Prostate gland (tissue), 2 donors: ENCODE data around the gene SPRYD3. TPM values are rescaled to one million over a fixed set of nuclear protein-coding genes. Genes with fewer than 3 reads are reported as not detected.

Source experiments
- DNase-seq: peaks from one replicate; pipeline ENCODE4 v3.0.0-alpha.2; 2019; ENCODE audit warnings: low spot score
- H3K27ac ChIP-seq, 2 donors: fragments of 200-600 bp; sonication (generic); 2 replicates each; pipeline ENCODE4 v1.5.1; 2017 to 2019
- H3K27me3 ChIP-seq: fragments of 200-600 bp; sonication (generic); replicated peaks from 2 replicates; pipeline ENCODE4 v1.5.1; 2019; ENCODE audit not compliant: insufficient read depth
- H3K36me3 ChIP-seq, 2 donors: fragments of 200-600 bp; sonication (generic); 1 replicate in 1 of 2; 2 replicates in 1 of 2; pipeline versions ENCODE4 v1.5.1 to v1.8.1; 2017 to 2019
- H3K4me1 ChIP-seq: fragments of 200-600 bp; sonication (generic); replicated peaks from 2 replicates; pipeline ENCODE4 v1.5.1; 2019
- H3K4me3 ChIP-seq, 2 donors: fragments of 200-600 bp; sonication (generic); 2 replicates each; pipeline ENCODE4 v1.5.1; 2017 to 2019
- H3K9me3 ChIP-seq: fragments of 200-600 bp; sonication (generic); 2 replicates; pipeline ENCODE4 v1.5.1; 2017
- POLR2A ChIP-seq: fragments of 450-650 bp; IDR thresholded peaks from one replicate; pipeline ENCODE4 v1.6.1; 2016; ENCODE audit warnings: antibody characterized with exemption, mild to moderate bottlenecking
- POLR2AphosphoS5 ChIP-seq: sonication (generic); formaldehyde crosslinking; IDR thresholded peaks from one replicate; pipeline ENCODE4 v1.6.1; 2017; ENCODE audit warnings: antibody characterized with exemption
- WGBS: methylation state at CpG from one replicate; pipeline ENCODE4 v1.1.5; 2018; 5-methylcytosine and 5-hydroxymethylcytosine counted together
- intact Hi-C: fragments of 100-400 bp; cut with DNase I; formaldehyde crosslinking; loops from one replicate; pipeline ENCODE4 v1.14.2; 2022
- total RNA-seq, 2 donors: library from RNA; depleted of rRNA; stranded (reverse); fragments of >200 nt; gene quantifications; one replicate each; pipeline ENCODE4 v1.1.0, GENCODE V29; 2016
- TF ChIP-seq, protein P1 (sequence below), 4 experiments: fragments of 200-600 bp in 2 of 4; fragments of 450-650 bp in 2 of 4; sonication (generic) in 2 of 4; IDR thresholded peaks; 1 replicate in 3 of 4; 2 replicates in 1 of 4; pipeline ENCODE4 v1.5.1; 2016 to 2019; ENCODE audit warnings: antibody characterized with exemption in 4 of 4, mild to moderate bottlenecking in 2 of 4, moderate library complexity in 2 of 4

SPRYD3 gene
- total RNA-seq, 2 donors from 2014 or later = 38.7 to 54.4 TPM

DNA sequence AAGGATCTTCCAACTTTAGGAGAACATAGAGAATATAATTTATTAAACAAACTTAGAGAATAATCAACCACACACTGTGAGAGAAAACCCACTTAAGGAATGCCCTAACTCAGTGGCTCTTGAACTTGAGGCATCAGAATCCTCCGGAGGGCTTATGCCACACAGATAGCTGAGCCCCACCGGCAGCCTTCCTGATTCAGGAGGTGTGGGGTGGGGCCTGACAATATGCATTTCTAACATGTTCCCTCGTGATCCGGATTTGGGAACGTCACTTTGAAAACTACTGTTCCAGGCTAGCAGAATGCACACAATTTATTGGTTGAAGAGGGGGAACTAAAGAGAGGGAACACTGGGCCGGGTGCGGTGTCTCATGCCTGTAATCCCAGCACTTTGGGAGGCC lies 22.1 kb upstream of the SPRYD3 start:
- Histone ChIP-seq H3K4me1 (peaks cover 5% of the 10 kb centered on the region), H3K36me3 (no peaks in the 10 kb centered on the region), H3K27me3 (no peaks in the 10 kb centered on the region), H3K27ac (no peak overlapping the region), H3K9me3 (no peaks in the 10 kb centered on the region), H3K4me3 (no peak overlapping the region)
- intact Hi-C loops = no loop called here
- 80% methylated on average over 7 of the region's 7 CpGs for WGBS
- DNase-seq = no peak
- TF ChIP-seq POLR2A = no peak
- TF ChIP-seq, protein P1, sequence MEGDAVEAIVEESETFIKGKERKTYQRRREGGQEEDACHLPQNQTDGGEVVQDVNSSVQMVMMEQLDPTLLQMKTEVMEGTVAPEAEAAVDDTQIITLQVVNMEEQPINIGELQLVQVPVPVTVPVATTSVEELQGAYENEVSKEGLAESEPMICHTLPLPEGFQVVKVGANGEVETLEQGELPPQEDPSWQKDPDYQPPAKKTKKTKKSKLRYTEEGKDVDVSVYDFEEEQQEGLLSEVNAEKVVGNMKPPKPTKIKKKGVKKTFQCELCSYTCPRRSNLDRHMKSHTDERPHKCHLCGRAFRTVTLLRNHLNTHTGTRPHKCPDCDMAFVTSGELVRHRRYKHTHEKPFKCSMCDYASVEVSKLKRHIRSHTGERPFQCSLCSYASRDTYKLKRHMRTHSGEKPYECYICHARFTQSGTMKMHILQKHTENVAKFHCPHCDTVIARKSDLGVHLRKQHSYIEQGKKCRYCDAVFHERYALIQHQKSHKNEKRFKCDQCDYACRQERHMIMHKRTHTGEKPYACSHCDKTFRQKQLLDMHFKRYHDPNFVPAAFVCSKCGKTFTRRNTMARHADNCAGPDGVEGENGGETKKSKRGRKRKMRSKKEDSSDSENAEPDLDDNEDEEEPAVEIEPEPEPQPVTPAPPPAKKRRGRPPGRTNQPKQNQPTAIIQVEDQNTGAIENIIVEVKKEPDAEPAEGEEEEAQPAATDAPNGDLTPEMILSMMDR (IDR thresholded peaks at IDR 0.05) = no peak
- no peak for TF ChIP-seq POLR2AphosphoS5

DNA sequence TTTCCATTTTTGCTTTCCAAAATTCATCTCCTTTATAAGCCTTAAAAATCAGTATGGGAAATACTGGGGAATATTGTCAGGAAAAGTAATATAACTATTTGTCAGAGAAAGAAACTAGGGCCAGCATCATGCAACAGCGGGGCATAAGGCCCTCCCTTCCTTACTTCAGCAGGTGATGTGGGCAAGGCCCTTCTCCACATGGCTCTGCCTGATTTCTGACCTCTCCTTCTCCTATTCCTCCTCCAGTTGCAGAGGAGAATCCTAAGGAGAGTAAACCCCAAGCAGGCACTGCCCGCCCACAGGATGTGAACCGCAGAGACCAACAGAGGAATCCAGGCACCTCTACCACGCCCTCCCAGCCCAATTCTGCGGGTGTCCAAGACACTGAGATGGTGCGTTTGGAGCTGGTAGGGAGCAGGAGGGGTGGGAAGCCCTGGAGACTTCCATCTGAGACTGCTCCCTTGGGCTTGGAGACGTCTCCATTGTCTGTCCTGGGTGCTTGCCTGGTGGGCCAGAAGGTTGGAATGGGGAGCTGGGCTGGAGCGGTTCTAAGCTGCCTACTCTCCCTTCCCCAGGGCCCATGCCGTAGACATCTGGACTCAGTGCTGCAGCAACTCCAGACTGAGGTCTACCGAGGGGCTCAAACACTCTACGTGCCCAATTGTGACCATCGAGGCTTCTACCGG lies 21.4 kb upstream of the SPRYD3 start:
- WGBS = 88% methylated on average over 13 of the region's 13 CpGs
- intact Hi-C loops = no loop called here
- H3K9me3 ChIP-seq = no peaks in the 10 kb centered on the region
- DNase-seq = no peak
- peaks cover 5% of the 10 kb centered on the region for H3K4me1 ChIP-seq
- no peak for TF ChIP-seq POLR2AphosphoS5
- TF ChIP-seq POLR2A = no peak
- TF ChIP-seq, protein P1 (IDR thresholded peaks at IDR 0.05) = no peak
- no peaks in the 10 kb centered on the region for H3K36me3 ChIP-seq
- no peak overlapping the region for H3K27ac ChIP-seq
- H3K4me3 ChIP-seq = no peak overlapping the region
- H3K27me3 ChIP-seq = no peaks in the 10 kb centered on the region

DNA sequence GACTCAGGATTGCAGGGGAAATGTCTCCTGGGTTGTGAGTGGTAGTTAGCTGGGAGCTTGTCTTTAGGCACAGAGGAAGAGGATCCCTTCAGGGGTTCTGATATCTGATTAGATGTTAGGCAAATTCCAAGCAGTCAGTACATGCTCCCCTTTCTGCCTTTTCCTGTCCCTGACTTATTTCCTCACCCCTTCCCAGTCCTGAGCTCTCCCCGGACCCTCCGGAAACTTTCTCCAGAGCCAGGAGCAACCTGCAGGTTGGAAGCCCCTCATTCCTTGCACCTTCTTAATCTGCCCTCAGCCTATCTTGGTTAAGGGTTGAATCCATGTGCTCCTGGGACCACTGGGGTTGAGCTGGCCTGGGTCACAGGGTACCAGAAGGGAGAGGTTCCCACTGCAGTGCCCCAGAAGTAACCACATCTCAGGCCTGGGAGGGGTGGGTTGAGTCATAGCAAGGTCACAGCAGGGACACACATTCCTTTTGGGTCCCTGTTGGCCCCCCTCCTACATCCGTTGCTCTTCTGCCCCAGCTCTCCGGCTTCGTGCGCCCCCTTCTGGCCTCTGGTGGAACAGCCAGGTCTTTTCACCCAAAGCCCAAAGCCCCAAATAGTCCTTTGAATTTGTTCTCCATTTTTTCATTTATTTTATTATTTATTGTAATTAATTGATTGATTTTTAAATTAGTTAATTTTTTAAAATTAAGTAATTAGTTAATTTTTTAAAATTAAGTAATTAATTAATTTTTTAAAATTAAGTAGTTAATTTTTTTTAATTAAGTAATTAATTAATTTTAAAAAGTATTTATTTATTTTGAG lies 20.1 kb upstream of the SPRYD3 start:
- peak; percentile 86 for DNase-seq
- Histone ChIP-seq H3K27ac (peak overlapping the region; percentile 71 to 86), H3K27me3 (no peaks in the 10 kb centered on the region), H3K9me3 (no peaks in the 10 kb centered on the region), H3K4me1 (peaks cover 5% of the 10 kb centered on the region), H3K36me3 (no peaks in the 10 kb centered on the region), H3K4me3 (peak overlapping the region; percentile 12 to 48)
- intact Hi-C loops = loop anchor here (1.0 to 5.0 kb wide), 2 partner anchors 34 to 58 kb away; no protein-coding TSS in a partner anchor
- TF ChIP-seq POLR2A (peak; percentile 14), POLR2AphosphoS5 (peak; percentile 84)
- TF ChIP-seq, protein P1 (IDR thresholded peaks at IDR 0.05) = peak; percentile 91 to 97 (median 95)
- 13% methylated on average over 6 of the region's 6 CpGs for WGBS

DNA sequence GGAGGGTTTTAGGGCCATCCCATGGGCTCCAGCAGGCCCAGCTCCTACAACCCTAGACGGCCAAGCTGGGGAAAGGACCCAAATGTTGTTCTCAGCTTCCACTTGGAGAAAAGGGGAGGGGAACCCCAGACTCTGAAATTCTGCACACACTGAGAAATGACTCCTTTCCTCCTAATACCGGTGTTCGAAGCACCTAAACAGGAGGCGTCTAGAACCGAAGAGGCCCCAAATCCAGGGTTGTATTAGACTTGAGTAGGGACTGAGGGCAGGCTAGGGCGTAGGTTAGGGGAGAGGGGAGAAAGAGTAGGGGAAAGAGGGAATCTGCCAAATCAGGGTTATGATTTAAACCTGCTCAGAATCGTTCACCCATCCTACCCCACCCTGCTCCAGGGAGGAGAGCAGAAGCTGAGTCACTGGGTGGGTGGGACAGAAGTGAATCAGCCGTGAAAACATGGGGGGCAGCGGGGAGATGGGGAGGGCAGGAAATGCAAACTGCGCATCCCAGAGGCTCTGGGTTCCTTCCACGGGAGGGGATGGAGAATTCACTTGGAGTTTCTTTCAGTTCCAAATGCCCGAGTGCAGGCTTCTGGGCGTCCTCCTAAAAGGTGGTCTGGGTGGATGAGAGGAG lies 19.3 kb upstream of the SPRYD3 start:
- intact Hi-C loops = loop anchor here (5.0 kb wide), 1 partner anchor 59 kb away; no protein-coding TSS in a partner anchor
- 28% methylated on average over 13 of the region's 13 CpGs for WGBS
- DNase-seq = no peak
- TF ChIP-seq, protein P1 (IDR thresholded peaks at IDR 0.05) = no peak
- TF ChIP-seq POLR2A (no peak), POLR2AphosphoS5 (no peak)
- H3K4me3 ChIP-seq = peak overlapping the region; percentile 44 to 48
- H3K27ac ChIP-seq = peak overlapping the region; percentile 71 to 86
- no peaks in the 10 kb centered on the region for H3K36me3 ChIP-seq
- H3K4me1 ChIP-seq = peaks cover 5% of the 10 kb centered on the region
- no peaks in the 10 kb centered on the region for H3K9me3 ChIP-seq
- H3K27me3 ChIP-seq = no peaks in the 10 kb centered on the region
